ENCODE results near the gene ATOSB.

Gene ATOSB

GRCh38 chr9:35054871-35055644 is 60.6 kb downstream of the ATOSB start:
- no peak for DNase-seq (ENCODE audit: low read depth in 2 of 2)

- no peak for DNase-seq (ENCODE audit: low read depth in 2 of 2)
Measured at GRCh38 chr9:35054185-35054835, 61.4 kb downstream of the ATOSB start.
